ENCODE results near the gene PARD3. TPM values are rescaled to one million over a fixed set of nuclear protein-coding genes. Genes with fewer than 3 reads are reported as not detected.

Gene PARD3
- total RNA-seq, 1 donor from 2014 or later: 76.4 TPM

DNA sequence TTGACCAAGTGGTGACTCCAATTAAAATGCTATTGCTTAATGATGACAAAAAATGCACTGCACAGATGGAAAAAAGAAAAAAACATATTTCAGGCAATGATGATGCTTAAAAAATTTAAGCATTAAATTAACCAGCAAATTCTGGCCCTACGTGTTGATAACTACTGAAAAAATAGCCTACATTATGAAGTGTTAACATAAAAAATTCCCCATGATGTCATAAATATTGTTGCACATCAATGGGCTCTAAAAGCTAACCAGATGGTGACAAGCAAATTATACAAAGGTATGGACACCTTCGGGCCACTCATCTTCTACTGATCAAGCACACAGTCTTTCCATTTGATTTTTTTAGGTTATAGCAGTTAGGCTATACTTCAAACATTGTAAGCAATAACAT lies 267.4 kb downstream of the PARD3 start:
- Histone ChIP-seq H3K4me3 (ENCODE audit: low read depth, low read length) (no peak overlapping the region), H3K27me3 (ENCODE audit: control insufficient read depth, insufficient read depth, low read length) (no peaks in the 10 kb centered on the region), H3K36me3 (ENCODE audit: control insufficient read depth, insufficient read depth, low read length) (no peaks in the 10 kb centered on the region)
- TF ChIP-seq, protein P1, sequence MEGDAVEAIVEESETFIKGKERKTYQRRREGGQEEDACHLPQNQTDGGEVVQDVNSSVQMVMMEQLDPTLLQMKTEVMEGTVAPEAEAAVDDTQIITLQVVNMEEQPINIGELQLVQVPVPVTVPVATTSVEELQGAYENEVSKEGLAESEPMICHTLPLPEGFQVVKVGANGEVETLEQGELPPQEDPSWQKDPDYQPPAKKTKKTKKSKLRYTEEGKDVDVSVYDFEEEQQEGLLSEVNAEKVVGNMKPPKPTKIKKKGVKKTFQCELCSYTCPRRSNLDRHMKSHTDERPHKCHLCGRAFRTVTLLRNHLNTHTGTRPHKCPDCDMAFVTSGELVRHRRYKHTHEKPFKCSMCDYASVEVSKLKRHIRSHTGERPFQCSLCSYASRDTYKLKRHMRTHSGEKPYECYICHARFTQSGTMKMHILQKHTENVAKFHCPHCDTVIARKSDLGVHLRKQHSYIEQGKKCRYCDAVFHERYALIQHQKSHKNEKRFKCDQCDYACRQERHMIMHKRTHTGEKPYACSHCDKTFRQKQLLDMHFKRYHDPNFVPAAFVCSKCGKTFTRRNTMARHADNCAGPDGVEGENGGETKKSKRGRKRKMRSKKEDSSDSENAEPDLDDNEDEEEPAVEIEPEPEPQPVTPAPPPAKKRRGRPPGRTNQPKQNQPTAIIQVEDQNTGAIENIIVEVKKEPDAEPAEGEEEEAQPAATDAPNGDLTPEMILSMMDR (IDR thresholded peaks at IDR 0.05; ENCODE audit: insufficient read depth, low read length, poor library complexity, severe bottlenecking): no peak
- DNase-seq (ENCODE audit: low read depth): no peak

DNA sequence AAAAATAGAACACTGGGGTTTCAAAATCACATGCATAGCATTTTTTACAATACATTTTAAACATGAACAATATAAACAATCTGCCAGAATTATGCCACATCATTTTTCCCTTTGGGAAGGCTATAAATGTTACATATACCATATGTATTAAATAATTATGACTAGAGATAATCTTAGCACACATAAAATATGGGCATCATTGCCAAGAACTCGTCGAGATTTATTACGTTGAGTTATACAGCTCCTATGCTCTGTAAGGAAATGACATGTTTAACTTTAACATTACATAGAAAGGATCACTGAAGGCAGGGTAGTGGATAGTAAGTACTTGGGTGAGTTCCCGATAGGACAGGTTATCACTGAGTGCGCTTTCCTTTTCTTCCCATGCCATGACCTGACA lies 267.8 kb downstream of the PARD3 start:
- Histone ChIP-seq H3K36me3 (ENCODE audit: control insufficient read depth, insufficient read depth, low read length) (no peaks in the 10 kb centered on the region), H3K27me3 (ENCODE audit: control insufficient read depth, insufficient read depth, low read length) (no peaks in the 10 kb centered on the region), H3K4me3 (ENCODE audit: low read depth, low read length) (no peak overlapping the region)
- DNase-seq (ENCODE audit: low read depth): no peak
- TF ChIP-seq, protein P1 (IDR thresholded peaks at IDR 0.05; ENCODE audit: insufficient read depth, low read length, poor library complexity, severe bottlenecking): no peak

DNA sequence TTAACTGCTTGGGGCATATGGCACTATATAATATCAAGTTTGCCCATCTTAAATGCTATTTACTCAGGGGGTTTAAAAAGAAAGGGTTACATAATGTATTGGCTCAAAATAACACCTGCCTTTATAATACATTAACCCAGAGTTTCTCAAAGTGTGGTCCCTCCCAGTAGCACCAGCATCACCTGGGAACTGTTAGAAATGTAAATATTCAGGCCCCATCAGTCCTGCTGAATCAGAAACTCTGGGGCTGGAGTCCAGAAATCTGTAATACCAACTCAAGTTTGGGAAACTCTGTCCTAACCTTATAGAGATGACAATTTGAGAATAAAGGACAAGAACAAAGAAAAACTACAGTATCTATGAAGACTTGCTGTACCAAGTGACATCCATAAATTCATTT lies 270.7 kb downstream of the PARD3 start:
- no peaks in the 10 kb centered on the region for H3K36me3 ChIP-seq (ENCODE audit: control insufficient read depth, insufficient read depth, low read length)
- no peak for DNase-seq (ENCODE audit: low read depth)

DNA sequence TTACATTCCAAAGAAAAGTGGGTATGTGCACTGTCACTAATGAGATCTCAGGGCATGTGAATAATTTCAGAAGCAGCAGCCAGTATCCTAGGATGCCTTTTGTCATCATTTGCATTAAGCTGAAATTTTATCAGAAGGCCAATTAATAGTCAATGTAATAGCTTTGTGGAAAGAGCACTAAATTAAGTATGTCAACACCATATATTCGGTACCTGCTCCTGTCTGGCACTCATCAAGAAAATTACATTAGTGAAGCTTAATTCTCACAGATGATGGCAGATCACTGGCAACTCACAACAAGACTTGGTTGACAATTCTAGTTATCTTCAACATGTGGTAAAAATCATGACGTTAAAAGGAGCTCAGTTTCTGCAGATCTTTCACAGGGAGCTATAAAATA lies 271.4 kb downstream of the PARD3 start:
- no peaks in the 10 kb centered on the region for H3K36me3 ChIP-seq (ENCODE audit: control insufficient read depth, insufficient read depth, low read length)
- H3K27me3 ChIP-seq (ENCODE audit: control insufficient read depth, insufficient read depth, low read length): no peaks in the 10 kb centered on the region
- TF ChIP-seq, protein P1 (IDR thresholded peaks at IDR 0.05; ENCODE audit: insufficient read depth, low read length, poor library complexity, severe bottlenecking): no peak
- no peak overlapping the region for H3K4me3 ChIP-seq (ENCODE audit: low read depth, low read length)
- DNase-seq (ENCODE audit: low read depth): no peak

More for the DNA sequence above, 270.7 kb downstream of the PARD3 start:
- TF ChIP-seq, protein P1 (IDR thresholded peaks at IDR 0.05; ENCODE audit: insufficient read depth, low read length, poor library complexity, severe bottlenecking): no peak
- Histone ChIP-seq H3K4me3 (ENCODE audit: low read depth, low read length) (no peak overlapping the region), H3K27me3 (ENCODE audit: control insufficient read depth, insufficient read depth, low read length) (no peaks in the 10 kb centered on the region)

DNA sequence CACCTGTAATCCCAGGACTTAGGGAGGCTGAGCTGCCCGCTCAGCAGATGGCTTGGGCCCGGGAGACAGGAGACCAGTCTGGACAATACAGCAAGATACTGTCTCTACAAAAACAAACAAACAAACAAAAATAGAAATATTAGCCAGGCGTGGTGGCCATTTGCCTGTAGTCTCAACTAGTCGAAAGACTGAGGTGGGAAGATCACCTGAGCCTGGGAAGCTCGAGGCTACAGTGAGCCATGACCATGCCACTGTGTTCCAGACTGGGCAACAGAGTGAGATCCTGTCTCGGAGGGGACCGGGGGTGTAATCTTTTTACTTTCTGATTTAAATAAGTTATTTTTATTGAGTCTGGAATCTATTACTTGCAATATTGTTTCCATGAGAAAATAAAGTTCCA lies 274.6 kb downstream of the PARD3 start:
- DNase-seq (ENCODE audit: low read depth): no peak
- TF ChIP-seq, protein P1 (IDR thresholded peaks at IDR 0.05; ENCODE audit: insufficient read depth, low read length, poor library complexity, severe bottlenecking): no peak
- Histone ChIP-seq H3K4me3 (ENCODE audit: low read depth, low read length) (no peak overlapping the region), H3K36me3 (ENCODE audit: control insufficient read depth, insufficient read depth, low read length) (no peaks in the 10 kb centered on the region), H3K27me3 (ENCODE audit: control insufficient read depth, insufficient read depth, low read length) (no peaks in the 10 kb centered on the region)

DNA sequence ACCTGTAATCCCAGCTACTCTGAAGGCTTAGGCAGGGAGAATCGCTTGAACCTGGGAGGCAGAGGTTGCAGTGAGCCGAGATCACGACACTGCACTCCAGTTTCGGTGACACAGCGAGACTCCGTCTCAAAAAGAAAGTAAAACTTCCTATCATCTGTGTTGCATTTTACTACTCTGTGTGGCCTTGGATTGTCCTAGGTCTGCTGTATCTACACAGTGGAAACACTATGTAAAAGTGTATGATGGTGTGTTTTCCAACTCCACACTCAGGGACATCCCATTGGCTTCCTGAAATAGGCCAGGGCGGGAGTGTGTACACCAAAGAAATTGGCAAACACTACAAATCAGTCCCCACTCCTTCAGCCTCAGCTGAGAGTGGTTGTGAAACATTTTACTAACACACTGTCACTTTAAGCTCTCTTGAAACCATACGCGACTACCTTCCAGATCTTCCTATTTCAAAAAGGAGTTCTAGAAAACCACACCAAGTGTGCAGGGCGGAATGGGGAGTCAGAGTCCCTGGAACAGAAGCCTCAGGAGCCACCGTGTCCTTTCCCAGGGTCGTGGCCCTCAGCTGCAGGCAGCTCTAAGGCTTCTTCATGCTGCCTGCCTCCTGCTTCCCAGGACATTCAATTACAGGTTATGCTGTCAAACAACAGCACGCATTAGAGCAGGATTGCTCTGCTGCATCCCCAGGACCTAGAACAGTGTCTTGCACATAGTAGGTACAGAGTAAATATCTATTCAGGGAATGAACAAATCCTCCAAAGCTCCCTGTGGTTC lies 275.4 kb downstream of the PARD3 start:
- Histone ChIP-seq H3K27me3 (ENCODE audit: control insufficient read depth, insufficient read depth, low read length) (no peaks in the 10 kb centered on the region), H3K4me3 (ENCODE audit: low read depth, low read length) (no peak overlapping the region), H3K36me3 (ENCODE audit: control insufficient read depth, insufficient read depth, low read length) (no peaks in the 10 kb centered on the region)
- TF ChIP-seq, protein P1 (IDR thresholded peaks at IDR 0.05; ENCODE audit: insufficient read depth, low read length, poor library complexity, severe bottlenecking): no peak
- DNase-seq (ENCODE audit: low read depth): no peak

Data from kidney epithelial cell (primary cell).